Psoas muscle (tissue), 8 donors: ENCODE data around the gene APPBP2. TPM values are rescaled to one million over a fixed set of nuclear protein-coding genes. Genes with fewer than 3 reads are reported as not detected.
"Not testable (repeated sequence)": the region's sequence is repeated elsewhere in the genome, so short reads cannot be mapped to it uniquely, and the experiment has no call there.

ENCODE experiments used
- ATAC-seq, 4 donors: fragments of 200-7000 bp; cut with Tn5 transposase; one replicate each; pipeline ENCODE4 v1.9.1; 2020; ENCODE audit warnings: moderate library complexity in 3 of 4, mild to moderate bottlenecking in 2 of 4
- DNase-seq, 2 donors: peaks; one replicate each; pipeline ENCODE4 v3.0.0-alpha.2; 2020
- H3K27ac ChIP-seq: fragments of 200-600 bp; one replicate; pipeline ENCODE4 v1.8.0; 2022
- H3K27me3 ChIP-seq, 3 donors: fragments of 200-600 bp in 1 of 3; one replicate each; pipeline versions ENCODE4 v1.6.1 to v1.8.0; 2013 to 2022; ENCODE audit warnings: low read length in 2 of 3, mild to moderate bottlenecking in 2 of 3, moderate library complexity in 1 of 3; ENCODE audit not compliant: insufficient read depth in 3 of 3
- H3K36me3 ChIP-seq, 2 donors: fragments of 200-600 bp in 1 of 2; one replicate each; pipeline versions ENCODE4 v1.6.1 to v1.8.0; 2013 to 2022; ENCODE audit warnings: low read depth in 1 of 2, mild to moderate bottlenecking in 1 of 2, moderate library complexity in 1 of 2; ENCODE audit not compliant: insufficient read depth in 1 of 2
- H3K4me1 ChIP-seq: fragments of 200-600 bp; one replicate; pipeline ENCODE4 v1.8.0; 2022
- H3K4me3 ChIP-seq: fragments of 200-600 bp; one replicate; pipeline ENCODE4 v1.8.0; 2022; ENCODE audit warnings: mild to moderate bottlenecking
- H3K9me3 ChIP-seq: fragments of 200-600 bp; one replicate; pipeline ENCODE4 v1.8.0; 2022
- WGBS, 3 donors: extraction: QIAGEN DNeasy Blood & Tissue Kit; methylation state at CpG; one replicate each; pipeline versions ENCODE4 v1.1.6 to v1.1.7; 2013; 5-methylcytosine and 5-hydroxymethylcytosine counted together
- intact Hi-C, 2 donors: fragments of 100-400 bp; cut with DNase I; formaldehyde crosslinking; loops; one replicate each; pipeline versions ENCODE4 v1.11.0 to v1.14.2; 2022
- polyA plus RNA-seq, 3 donors: library from polyadenylated mRNA; stranded (reverse); fragments of 200-250 nt; gene quantifications; one replicate each; pipeline ENCODE4 v1.2.3, GENCODE V29; 2013
- total RNA-seq, 4 donors: library from RNA; stranded (reverse); fragmentation: NEBNext Ultra II Directional in 2 of 4; extraction: Animal tissue kit (Norgen Biotek cat#: 25700) in 2 of 4; gene quantifications; one replicate each; pipeline versions ENCODE4 v1.2.1 to v1.2.4, GENCODE V29; 2021 to 2023
- TF ChIP-seq, protein P1 (sequence below): fragments of 200-600 bp; IDR thresholded peaks from one replicate; pipeline ENCODE4 v1.8.0; 2022; ENCODE audit warnings: antibody characterized with exemption
- donor health status: healthy with polysubstance abuse.
- donor health status: DM: no; HTN: no; CAD: no; lungs with moderate emphysema.
- donor health status: Bipolar disorder and iron deficiency.
- donor health status: healthy.
- donor health status: DM: yes; HTN: yes; CAD: no.
- donor health status: DM: no; HTN: no; CAD: no.
- donor health status: DM: no; HTN: no; CAD: no.
- donor health status: DM: yes; HTN: yes; CAD: no.

APPBP2 gene
- total and polyA plus RNA-seq, 7 donors = 5.9 to 35.4 (median 22.1) TPM

DNA sequence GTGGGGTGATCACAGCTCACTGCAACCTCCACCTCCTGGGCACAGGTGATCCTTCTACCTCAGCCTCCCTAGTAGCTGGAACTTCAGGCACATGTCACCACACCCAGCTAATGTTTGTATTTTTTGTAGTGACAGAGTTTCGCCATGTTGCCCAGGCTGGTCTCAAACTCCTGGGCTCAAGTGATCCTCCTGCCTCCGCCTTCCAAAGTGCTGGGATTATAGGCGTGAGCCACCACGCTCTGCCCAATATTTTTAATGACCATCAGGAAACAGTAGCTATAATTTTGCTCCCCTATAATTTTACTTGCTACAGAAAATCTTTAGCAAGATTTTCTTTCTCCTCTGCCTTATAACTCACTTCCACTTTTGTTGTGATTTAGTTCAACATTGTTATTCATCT lies 29.7 kb upstream of the APPBP2 start:
- intact Hi-C loops = no loop called here
- WGBS, 3 donors = 90 to 96% (median 91%) methylated on average over 4 of the region's 4 CpGs

DNA sequence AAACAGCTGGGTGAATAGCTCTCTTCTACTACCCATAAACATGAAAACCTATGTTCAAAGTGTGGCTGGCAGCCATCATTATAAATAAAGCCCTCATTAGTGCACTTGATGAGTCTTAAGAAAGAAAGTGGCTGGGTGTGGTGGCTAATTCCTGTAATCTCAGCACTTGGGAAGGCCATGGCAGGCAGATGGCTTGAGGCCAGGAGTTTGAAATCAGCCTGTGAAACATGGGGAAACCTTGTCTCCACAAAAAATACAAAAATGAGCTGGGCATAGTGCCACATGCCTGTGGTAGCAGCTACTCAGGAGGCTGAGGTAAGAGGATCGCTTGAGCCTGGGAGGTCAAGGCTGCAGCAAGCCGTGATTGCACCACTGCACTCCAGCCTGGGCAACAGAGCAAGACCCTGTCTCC lies 28.3 kb upstream of the APPBP2 start:
- no peaks in the 10 kb centered on the region for H3K27me3 ChIP-seq
- no peak overlapping the region for H3K4me3 ChIP-seq
- TF ChIP-seq, protein P1, sequence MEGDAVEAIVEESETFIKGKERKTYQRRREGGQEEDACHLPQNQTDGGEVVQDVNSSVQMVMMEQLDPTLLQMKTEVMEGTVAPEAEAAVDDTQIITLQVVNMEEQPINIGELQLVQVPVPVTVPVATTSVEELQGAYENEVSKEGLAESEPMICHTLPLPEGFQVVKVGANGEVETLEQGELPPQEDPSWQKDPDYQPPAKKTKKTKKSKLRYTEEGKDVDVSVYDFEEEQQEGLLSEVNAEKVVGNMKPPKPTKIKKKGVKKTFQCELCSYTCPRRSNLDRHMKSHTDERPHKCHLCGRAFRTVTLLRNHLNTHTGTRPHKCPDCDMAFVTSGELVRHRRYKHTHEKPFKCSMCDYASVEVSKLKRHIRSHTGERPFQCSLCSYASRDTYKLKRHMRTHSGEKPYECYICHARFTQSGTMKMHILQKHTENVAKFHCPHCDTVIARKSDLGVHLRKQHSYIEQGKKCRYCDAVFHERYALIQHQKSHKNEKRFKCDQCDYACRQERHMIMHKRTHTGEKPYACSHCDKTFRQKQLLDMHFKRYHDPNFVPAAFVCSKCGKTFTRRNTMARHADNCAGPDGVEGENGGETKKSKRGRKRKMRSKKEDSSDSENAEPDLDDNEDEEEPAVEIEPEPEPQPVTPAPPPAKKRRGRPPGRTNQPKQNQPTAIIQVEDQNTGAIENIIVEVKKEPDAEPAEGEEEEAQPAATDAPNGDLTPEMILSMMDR = no peak
- intact Hi-C loops = no loop called here
- DNase-seq (no peak), ATAC-seq (no peak)
- no peaks in the 10 kb centered on the region for H3K36me3 ChIP-seq
- WGBS, 3 donors = 78 to 84% (median 84%) methylated on average over 2 of the region's 2 CpGs
- no peak overlapping the region for H3K27ac ChIP-seq
- H3K9me3 ChIP-seq = no peaks in the 10 kb centered on the region
- H3K4me1 ChIP-seq = no peaks in the 10 kb centered on the region

More for the DNA sequence above, 29.7 kb upstream of the APPBP2 start:
- no peaks in the 10 kb centered on the region for H3K9me3 ChIP-seq
- DNase-seq (no peak), ATAC-seq (no peak)
- no peak overlapping the region for H3K27ac ChIP-seq
- H3K36me3 ChIP-seq = no peaks in the 10 kb centered on the region
- H3K27me3 ChIP-seq = no peaks in the 10 kb centered on the region
- TF ChIP-seq, protein P1 = no peak
- H3K4me3 ChIP-seq = no peak overlapping the region
- H3K4me1 ChIP-seq = no peaks in the 10 kb centered on the region

DNA sequence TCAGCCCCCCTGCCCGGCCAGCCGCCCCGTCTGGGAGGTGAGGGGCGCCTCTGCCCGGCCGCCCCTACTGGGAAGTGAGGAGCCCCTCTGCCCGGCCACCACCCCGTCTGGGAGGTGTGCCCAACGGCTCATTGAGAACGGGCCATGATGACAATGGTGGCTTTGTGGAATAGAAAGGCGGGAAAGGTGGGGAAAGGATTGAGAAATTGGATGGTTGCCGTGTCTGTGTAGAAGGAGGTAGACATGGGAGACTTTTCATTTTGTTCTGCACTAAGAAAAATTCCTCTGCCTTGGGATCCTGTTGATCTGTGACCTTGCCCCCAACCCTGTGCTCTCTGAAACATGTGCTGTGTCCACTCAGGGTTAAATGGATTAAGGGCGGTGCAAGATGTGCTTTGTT lies 26.2 kb upstream of the APPBP2 start:
- intact Hi-C loops, H3K9me3 ChIP-seq, H3K4me3 ChIP-seq, DNase-seq, ATAC-seq, H3K27ac ChIP-seq, H3K4me1 ChIP-seq, H3K27me3 ChIP-seq, H3K36me3 ChIP-seq: not testable (repeated sequence)
- WGBS, 3 donors = 90 to 92% (median 91%) methylated on average over 4 to 6 of the region's 13 CpGs

DNA sequence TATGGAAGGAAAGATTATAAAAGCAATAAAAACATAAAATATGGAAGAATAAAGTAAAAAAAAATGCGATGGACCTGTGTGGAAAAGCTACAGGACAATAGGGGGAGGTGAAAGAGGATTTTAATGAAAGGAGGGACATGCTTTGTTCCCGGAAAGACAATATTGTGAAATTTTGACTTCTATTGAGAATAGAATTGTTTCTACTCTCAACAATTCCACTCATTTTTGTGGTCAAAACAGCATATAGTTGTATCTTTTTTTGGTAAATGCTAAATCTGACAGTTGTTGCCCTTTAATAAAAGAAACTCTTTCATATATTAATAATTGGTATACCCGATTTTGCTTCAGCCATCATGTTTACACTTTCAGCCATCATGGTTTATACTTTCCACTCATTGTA lies 22.9 kb upstream of the APPBP2 start:
- DNase-seq (no peak), ATAC-seq (no peak)
- Histone ChIP-seq H3K27me3 (no peaks in the 10 kb centered on the region), H3K36me3 (no peaks in the 10 kb centered on the region), H3K27ac (no peak overlapping the region), H3K4me1 (no peaks in the 10 kb centered on the region), H3K9me3 (no peaks in the 10 kb centered on the region), H3K4me3 (no peak overlapping the region)
- WGBS, 3 donors = 89 to 91% (median 90%) methylated on average over 3 of the region's 3 CpGs
- intact Hi-C loops = no loop called here
- TF ChIP-seq, protein P1 = no peak

DNA sequence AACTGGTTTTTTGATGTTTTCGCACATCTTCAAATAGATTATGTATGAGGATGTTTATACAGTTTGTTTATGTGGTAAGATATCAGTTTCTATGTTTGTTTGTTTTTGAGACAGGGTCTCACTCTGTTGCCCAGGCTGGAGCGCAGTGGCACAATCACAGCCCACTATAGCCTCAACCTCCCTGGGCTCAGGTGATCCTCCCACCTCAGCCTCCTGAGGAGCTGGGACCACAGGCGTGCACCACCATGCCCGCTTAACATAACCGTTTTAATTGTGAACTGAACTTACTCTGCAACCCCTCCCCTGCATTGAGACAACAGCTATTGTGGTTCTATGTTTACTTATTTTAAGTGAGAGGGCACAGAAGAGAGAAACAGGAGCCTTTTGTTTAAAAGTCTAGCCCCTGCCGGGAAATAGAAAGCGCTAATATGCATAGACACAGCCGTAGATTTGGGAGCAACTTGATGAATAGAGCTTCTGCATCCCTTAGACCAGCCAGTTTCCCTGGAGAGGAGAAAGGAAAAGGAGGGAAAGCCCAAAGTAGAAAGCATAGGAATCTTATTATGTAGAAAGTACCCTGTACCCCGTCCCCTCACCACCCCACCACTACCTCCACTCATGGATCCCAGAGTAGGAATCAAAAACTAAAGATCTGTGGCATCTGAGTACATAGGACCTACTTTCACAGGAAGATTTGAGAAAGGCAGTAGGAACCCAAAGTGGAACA lies 19.6 kb upstream of the APPBP2 start:
- DNase-seq (no peak), ATAC-seq (no peak)
- Histone ChIP-seq H3K4me3 (no peak overlapping the region), H3K27me3 (no peaks in the 10 kb centered on the region), H3K27ac (no peak overlapping the region), H3K9me3 (no peaks in the 10 kb centered on the region), H3K36me3 (no peaks in the 10 kb centered on the region), H3K4me1 (no peaks in the 10 kb centered on the region)
- intact Hi-C loops = no loop called here
- TF ChIP-seq, protein P1 = no peak
- 88 to 89% (median 89%) methylated on average over 9 of the region's 9 CpGs for WGBS, 3 donors
